Testis (tissue), 2 donors: ENCODE results near the gene ANO8.

Experiments used
- POLR2A ChIP-seq: fragments of 450-650 bp; IDR thresholded peaks from one replicate; pipeline ENCODE4 v1.6.1; 2017; ENCODE audit warnings: antibody characterized with exemption, mild to moderate bottlenecking, moderate library complexity
- TF ChIP-seq, protein P1 (sequence below), 3 experiments: fragments of 450-650 bp in 2 of 3; fragments of 200-600 bp in 1 of 3; sonication (generic) in 1 of 3; IDR thresholded peaks; one replicate each; pipeline ENCODE4 v1.5.1; 2016 to 2019; ENCODE audit warnings: antibody characterized with exemption in 3 of 3, mild to moderate bottlenecking in 2 of 3, moderate library complexity in 1 of 3

DNA sequence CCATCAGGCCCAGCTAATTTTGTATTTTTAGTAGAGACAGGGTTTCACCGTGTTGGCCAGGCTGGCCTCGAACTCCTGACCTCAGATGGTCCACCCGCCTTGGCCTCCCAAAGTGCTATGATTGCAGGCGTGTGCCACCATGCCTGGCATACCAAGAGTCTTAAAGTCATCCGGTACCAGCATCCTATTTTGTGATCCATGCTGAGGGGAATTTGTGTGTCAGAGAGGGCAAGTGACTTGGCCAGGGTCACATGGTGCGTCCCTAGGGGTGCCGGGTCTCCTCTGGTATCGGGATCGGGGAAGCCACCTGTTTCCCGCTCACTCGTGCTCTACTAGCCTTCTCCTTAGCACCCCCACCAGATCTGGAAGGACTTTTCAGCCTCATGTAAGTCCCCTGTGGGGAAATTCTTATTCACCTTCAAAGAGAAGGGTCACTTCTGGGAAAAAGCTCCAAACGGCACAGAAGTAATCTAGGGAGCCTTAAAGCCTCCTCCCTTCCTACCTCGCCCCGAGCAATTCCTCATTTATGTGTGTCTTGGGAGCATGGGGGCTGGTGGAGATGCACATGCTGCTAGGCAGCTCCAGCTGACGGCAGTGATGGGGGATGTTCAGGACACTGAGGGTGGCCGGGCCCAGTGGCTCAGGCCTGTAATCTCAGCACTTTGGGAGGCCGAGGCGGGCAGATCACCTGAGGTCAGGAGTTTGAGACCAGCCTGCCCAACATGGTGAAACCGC is 59.0 kb downstream of the ANO8 start:
- TF ChIP-seq, protein P1, sequence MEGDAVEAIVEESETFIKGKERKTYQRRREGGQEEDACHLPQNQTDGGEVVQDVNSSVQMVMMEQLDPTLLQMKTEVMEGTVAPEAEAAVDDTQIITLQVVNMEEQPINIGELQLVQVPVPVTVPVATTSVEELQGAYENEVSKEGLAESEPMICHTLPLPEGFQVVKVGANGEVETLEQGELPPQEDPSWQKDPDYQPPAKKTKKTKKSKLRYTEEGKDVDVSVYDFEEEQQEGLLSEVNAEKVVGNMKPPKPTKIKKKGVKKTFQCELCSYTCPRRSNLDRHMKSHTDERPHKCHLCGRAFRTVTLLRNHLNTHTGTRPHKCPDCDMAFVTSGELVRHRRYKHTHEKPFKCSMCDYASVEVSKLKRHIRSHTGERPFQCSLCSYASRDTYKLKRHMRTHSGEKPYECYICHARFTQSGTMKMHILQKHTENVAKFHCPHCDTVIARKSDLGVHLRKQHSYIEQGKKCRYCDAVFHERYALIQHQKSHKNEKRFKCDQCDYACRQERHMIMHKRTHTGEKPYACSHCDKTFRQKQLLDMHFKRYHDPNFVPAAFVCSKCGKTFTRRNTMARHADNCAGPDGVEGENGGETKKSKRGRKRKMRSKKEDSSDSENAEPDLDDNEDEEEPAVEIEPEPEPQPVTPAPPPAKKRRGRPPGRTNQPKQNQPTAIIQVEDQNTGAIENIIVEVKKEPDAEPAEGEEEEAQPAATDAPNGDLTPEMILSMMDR (IDR thresholded peaks at IDR 0.05) = no peak
- no peak for TF ChIP-seq POLR2A
